Measurements from ENCODE around the gene ENO2. TPM values are rescaled to one million over a fixed set of nuclear protein-coding genes. Genes with fewer than 3 reads are reported as not detected.
A peak's percentile ranks its signal among the peaks of the same experiment; 100 is the strongest.

ENO2 gene
- total and polyA plus RNA-seq, 2 donors from 2014 or later, result 10.3 to 35.7 TPM

DNA sequence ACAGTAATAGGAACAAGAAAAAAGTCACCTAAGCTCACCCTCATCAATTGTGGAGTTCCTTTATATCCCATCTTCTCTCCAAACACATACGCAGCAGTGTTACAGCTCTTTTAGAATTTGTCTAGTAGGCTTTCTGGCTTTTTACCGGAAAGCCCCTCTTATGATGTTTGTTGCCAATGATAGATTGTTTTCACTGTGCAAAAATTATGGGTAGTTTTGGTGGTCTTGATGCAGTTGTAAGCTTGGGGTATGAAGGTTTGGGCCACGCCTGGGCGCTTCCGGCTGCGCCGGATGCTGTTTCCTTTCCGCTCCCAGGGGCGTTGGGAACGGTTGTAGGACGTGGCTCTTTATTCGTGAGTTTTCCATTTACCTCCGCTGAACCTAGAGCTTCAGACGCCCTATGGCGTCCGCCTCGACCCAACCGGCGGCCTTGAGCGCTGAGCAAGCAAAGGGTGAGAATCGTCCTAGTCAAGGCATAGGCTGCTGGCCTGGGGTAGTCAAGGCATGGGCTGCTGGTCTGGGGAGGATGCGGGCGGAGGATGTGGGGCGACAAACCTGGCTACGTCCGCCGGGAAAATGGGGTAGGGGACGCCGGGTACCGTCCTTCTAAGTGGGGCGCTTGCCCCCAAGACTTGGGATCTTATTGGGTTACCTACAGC is 29.5 kb downstream of the ENO2 start, which contains the start of the genes C12orf57 and RNU7-1:
Gene C12orf57, plus strand, starts transcription at position 301 of the 659 bp plus-strand sequence. Its CDS starts 100 bp downstream, at position 401.
Gene RNU7-1, plus strand, starts transcription at position 95 of the 659 bp plus-strand sequence.
- Histone ChIP-seq H3K27ac (ENCODE audit: low read depth in 2 of 2, low read length in 2 of 2) (peak within 1 kb of the TSS; percentile 96 to 97), H3K4me1 (ENCODE audit: control insufficient read depth in 2 of 3, insufficient read depth in 2 of 3, low read depth in 1 of 3, low read length in 3 of 3) (peaks cover 0 to 27% (median 21%) of the 10 kb centered on the region in 3 donors), H3K9me3 (ENCODE audit: control insufficient read depth in 2 of 3, insufficient read depth in 1 of 3, low read length in 3 of 3) (no peaks in the 10 kb centered on the region), H3K27me3 (ENCODE audit: control insufficient read depth, insufficient read depth, low read length) (no peaks in the 10 kb centered on the region), H3K4me3 (ENCODE audit: low read length in 3 of 3) (peak within 1 kb of the TSS; percentile 84 to 89 (median 89)), H3K36me3 (ENCODE audit: control insufficient read depth in 2 of 3, insufficient read depth in 3 of 3, low read length in 3 of 3) (peaks cover 0 to 4% (median 3%) of the 10 kb centered on the region in 3 donors), H3K9ac (ENCODE audit: low read length in 3 of 3) (peak within 1 kb of the TSS; percentile 85 to 95 (median 93))
- DNase-seq (peak; percentile 88 to 97 (median 94)), FAIRE-seq (no peak)
- TF ChIP-seq, protein P1, sequence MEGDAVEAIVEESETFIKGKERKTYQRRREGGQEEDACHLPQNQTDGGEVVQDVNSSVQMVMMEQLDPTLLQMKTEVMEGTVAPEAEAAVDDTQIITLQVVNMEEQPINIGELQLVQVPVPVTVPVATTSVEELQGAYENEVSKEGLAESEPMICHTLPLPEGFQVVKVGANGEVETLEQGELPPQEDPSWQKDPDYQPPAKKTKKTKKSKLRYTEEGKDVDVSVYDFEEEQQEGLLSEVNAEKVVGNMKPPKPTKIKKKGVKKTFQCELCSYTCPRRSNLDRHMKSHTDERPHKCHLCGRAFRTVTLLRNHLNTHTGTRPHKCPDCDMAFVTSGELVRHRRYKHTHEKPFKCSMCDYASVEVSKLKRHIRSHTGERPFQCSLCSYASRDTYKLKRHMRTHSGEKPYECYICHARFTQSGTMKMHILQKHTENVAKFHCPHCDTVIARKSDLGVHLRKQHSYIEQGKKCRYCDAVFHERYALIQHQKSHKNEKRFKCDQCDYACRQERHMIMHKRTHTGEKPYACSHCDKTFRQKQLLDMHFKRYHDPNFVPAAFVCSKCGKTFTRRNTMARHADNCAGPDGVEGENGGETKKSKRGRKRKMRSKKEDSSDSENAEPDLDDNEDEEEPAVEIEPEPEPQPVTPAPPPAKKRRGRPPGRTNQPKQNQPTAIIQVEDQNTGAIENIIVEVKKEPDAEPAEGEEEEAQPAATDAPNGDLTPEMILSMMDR (IDR thresholded peaks at IDR 0.05; ENCODE audit: borderline replicate concordance, extremely low read depth, insufficient read depth), result no peak
- intact Hi-C loops (cut with DNase I), result loop anchor here (10.0 kb wide), 1 partner anchor 151 kb away; the partner anchor contains the start of gene C1R

DNA sequence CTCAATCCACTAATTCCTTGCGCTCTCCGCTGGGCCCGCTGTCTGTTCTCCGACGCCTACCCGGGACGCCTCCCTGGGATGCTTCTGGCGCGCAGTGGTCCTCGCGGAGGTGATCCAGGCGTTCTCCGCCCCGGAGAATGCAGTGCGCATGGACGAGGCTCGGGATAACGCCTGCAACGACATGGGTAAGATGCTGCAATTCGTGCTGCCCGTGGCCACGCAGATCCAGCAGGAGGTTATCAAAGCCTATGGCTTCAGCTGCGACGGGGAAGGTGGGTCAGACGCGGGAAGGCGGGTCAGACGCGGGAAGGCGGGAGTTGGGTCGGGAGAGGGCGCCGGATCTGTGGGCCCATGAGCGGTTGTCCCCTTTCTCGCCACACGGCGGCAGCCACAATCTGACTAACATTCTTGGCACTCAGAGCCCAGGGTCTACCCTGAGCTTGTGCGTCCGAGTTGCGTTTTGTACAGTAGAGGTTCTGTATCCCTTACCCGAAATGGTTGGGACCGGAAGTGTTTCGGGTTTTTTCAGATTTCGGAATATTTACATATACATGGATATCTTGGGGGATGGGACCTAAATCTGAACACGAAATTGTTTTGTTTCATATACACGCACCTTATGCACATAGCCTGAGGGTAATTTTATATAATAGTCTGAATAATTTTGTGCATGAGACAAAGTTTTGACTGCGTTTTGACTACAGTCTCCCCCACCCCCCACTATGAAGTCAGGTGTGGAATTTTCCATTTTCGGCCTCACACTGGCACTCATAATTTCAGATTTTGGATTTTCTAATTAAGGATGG is 30.2 kb downstream of the ENO2 start:
- H3K27me3 ChIP-seq (ENCODE audit: control insufficient read depth, insufficient read depth, low read length), result no peaks in the 10 kb centered on the region
- no peaks in the 10 kb centered on the region for H3K9me3 ChIP-seq (ENCODE audit: control insufficient read depth in 2 of 3, insufficient read depth in 1 of 3, low read length in 3 of 3)
- TF ChIP-seq, protein P1 (IDR thresholded peaks at IDR 0.05; ENCODE audit: borderline replicate concordance, extremely low read depth, insufficient read depth), result peak; percentile 96
- H3K9ac ChIP-seq (ENCODE audit: low read length in 3 of 3), result peak overlapping the region; percentile 85 to 95 (median 93)
- H3K27ac ChIP-seq (ENCODE audit: low read depth in 2 of 2, low read length in 2 of 2), result peak overlapping the region; percentile 96 to 97
- intact Hi-C loops (cut with DNase I), result loop anchor here (10.0 kb wide), 1 partner anchor 150 kb away; the partner anchor contains the start of gene C1R
- DNase-seq (peak; percentile 95 to 98 (median 96)), FAIRE-seq (no peak)
- H3K36me3 ChIP-seq (ENCODE audit: control insufficient read depth in 2 of 3, insufficient read depth in 3 of 3, low read length in 3 of 3), result peaks cover 0 to 4% (median 3%) of the 10 kb centered on the region in 3 donors
- H3K4me3 ChIP-seq (ENCODE audit: low read length in 3 of 3), result peak overlapping the region; percentile 84 to 89 (median 89)
- peaks cover 0 to 25% (median 23%) of the 10 kb centered on the region in 3 donors for H3K4me1 ChIP-seq (ENCODE audit: control insufficient read depth in 2 of 3, insufficient read depth in 2 of 3, low read depth in 1 of 3, low read length in 3 of 3)

DNA sequence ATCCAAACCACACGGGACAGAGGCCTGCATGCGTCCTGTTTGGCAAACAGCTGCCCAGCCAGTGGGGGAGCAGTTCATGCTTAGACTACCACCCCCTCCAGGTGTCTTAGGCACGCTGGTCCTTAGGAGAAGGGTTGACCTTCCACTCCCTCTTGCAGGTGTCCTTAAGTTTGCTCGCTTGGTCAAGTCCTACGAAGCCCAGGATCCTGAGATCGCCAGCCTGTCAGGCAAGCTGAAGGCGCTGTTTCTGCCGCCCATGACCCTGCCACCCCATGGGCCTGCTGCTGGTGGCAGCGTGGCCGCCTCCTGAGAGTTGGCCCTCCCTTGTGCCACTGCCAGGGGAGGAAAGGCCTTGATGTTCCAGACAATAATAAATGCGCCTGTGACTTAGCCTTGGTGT is 31.2 kb downstream of the ENO2 start:
- no peaks in the 10 kb centered on the region for H3K9me3 ChIP-seq (ENCODE audit: control insufficient read depth in 2 of 3, insufficient read depth in 1 of 3, low read length in 3 of 3)
- no peak for FAIRE-seq
- peak overlapping the region in 2 of 3 donors; percentile 4 to 93 for H3K9ac ChIP-seq (ENCODE audit: low read length in 3 of 3)
- DNase-seq, result peak in 1 of 5 donors; percentile 75
- peak overlapping the region; percentile 63 to 83 for H3K27ac ChIP-seq (ENCODE audit: low read depth in 2 of 2, low read length in 2 of 2)
- TF ChIP-seq, protein P1 (IDR thresholded peaks at IDR 0.05; ENCODE audit: borderline replicate concordance, extremely low read depth, insufficient read depth), result no peak
- intact Hi-C loops (cut with DNase I), result loop anchor here (10.0 kb wide), 1 partner anchor 149 kb away; the partner anchor contains the start of gene C1R
- peak overlapping the region in 2 of 3 donors; percentile 30 to 89 for H3K4me3 ChIP-seq (ENCODE audit: low read length in 3 of 3)
- H3K4me1 ChIP-seq (ENCODE audit: control insufficient read depth in 2 of 3, insufficient read depth in 2 of 3, low read depth in 1 of 3, low read length in 3 of 3), result peaks cover 0 to 25% (median 23%) of the 10 kb centered on the region in 3 donors
- no peaks in the 10 kb centered on the region for H3K27me3 ChIP-seq (ENCODE audit: control insufficient read depth, insufficient read depth, low read length)
- peaks cover 0 to 4% (median 3%) of the 10 kb centered on the region in 3 donors for H3K36me3 ChIP-seq (ENCODE audit: control insufficient read depth in 2 of 3, insufficient read depth in 3 of 3, low read length in 3 of 3)
